NCI-H1694 (cell line): ENCODE measurements around the gene RNF2.
"Not testable (repeated sequence)": the region's sequence is repeated elsewhere in the genome, so short reads cannot be mapped to it uniquely, and the experiment has no call there.

Source experiments
- DNase-seq: peaks from one replicate; lab custom pipeline; 2025; lab: John Stamatoyannopoulos, UW

The RNF2 gene

DNA sequence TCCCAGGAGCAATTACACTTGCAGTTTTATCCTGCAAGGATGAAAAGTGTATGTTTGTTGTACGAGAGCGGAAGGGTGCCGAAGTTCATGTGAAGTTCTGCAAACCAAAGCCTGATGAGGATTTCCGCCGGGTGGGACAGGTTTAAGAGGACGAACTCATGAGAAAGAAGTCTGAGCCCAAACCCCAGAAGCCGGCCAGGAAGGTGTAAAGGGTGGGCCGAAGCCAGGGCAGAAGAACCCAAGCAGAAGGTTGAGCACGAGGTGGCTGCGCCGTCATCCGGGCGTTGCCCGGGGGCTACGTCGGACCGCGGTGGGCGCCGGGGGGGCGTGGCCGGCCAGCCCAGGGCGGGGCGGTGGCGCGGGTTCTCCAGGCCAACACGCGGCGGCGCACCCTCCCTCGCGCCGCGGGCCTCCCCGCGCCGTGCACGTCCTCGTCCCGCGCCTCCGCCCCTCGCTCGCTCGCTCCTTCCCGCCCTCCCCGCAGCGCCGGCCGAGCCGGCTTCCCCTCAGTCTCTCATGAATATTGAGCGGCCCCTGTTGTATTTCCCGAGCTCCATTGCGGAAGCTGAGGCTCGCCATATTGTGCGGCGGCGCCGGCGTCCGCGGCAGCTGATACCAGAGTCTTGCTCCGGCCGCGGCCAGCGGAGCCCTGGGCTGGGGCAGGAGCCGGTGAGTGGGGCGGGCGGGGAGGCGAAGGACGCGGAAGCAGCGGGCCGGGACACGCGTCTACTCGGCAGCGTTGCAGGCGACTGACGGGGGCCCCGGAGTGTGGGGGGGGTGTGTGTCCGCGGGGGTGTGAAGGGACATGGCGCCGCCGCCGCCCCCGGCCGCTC is at the start of gene RNF2:
RNF2 (plus strand) TSS at position 578 of the 833 bp plus-strand sequence. CDS start 41,996 bp downstream, outside the sequence.
- DNase-seq, result peak; percentile 42

DNA sequence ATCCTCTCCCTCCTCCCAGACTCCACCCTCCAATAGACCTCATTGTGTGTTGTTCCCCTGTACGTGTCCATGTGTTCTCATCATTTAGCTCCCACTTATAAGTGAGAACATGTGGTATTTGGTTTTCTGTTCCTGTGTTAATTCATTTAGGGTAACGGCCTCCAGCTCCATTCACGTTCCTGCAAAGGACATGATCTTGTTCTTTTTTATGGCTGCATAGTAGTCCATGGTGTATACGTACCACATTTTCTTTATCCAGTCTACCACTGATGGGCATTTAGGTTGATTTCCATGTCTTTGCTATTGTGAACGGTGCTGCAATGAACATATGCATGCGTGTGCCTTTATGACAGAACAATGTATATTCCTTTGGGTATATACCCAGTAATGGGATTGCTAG is 45.4 kb upstream of the RNF2 start:
- not testable (repeated sequence) for DNase-seq

DNA sequence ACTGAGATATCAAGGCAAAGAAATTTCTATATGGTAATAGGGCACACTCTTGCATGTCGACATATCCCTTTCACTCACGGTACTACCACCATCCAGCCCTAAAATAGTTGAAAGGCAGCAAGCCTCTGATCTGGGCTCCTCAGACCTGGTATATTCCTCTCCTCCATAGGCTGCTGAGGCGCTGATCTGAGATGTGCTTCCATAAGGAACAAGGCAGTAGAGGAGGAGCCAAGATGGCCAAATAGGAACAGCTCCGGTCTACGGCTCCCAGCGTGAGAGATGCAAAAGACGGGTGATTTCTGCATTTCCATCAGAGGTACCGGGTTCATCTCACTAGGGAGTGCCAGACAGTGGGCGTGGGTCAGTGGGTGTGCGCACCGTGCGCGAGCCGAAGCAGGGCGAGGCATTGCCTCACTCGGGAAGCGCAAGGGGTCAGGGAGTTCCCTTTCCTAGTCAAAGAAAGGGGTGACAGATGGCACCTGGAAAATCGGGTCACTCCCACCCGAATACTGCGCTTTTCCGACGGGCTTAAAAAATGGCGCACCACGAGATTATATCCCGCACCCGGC is 44.0 kb upstream of the RNF2 start:
- not testable (repeated sequence) for DNase-seq

DNA sequence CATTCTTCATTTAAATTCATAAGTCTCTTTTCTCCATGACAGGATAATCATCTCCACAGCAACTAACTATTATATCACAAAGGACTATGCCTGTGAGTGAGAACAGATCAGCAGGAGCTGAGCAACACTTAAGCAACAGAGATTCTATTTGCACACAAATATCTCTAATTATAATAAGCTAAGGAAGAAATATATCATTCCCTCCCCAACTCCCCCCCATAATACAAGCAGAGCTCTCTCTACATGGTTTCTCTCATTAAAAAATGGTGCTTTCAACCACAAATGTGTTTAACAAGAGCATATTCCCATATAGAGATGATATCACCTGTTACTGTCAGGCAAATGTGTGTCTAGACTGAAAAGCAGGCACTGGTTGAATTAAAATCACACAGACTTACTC is 36.5 kb upstream of the RNF2 start:
- DNase-seq, result no peak

DNA sequence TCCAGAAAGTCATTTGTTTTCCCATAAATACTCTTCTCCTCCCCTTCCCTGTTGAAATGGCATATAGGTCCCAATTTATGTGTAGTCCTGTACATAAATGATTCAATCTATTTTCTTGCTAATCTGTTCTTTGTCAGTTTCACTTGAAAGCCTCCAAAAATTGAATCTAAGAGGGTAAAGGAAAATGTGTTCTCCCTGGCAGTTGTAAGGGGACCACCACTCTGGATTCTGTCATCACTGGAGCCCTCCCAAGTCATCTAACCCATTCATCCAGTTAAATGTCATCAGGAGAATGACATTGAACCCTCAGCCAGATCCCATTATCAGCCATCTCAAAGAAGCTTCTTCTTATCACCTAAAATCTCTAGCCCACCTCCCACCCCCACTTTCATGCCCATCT is 35.0 kb upstream of the RNF2 start:
- no peak for DNase-seq

DNA sequence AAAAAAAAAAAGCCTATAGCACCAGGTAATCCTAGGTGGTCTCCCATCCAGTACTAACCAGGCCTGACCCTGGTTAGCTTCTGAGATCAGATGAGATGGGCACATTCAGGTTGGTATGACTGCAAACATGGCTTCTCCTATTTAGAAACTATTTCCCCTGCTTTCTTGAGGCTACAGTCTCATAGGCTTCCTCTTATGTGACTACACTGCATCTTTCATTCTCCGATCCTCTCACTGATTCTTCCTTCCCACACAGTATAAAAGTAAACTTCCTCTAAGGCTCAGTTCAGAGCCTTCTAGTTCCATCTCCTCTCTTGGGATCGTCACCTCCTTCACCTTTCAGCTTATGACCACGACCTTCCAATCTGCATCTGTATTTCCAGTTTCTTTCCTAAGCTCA is 30.4 kb upstream of the RNF2 start:
- DNase-seq, result no peak

DNA sequence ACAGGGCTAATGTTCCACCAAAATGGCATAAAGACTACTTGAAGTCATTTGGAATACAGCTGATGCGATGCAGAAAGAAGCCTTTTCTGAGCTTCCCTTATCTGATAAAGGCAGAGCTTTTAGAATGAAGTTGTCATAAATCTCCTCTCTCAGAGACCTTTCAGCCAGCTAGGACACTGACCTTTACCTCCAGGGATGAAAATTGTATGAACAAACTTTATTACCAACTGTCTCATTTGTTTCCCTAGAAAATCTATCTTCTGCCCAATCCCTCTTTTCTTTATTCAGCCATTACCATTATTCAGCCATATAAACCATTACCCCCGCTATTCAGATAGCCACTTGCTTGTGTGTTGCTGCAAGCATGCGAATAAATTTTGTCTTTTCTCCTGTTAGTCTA is 29.7 kb upstream of the RNF2 start:
- no peak for DNase-seq

DNA sequence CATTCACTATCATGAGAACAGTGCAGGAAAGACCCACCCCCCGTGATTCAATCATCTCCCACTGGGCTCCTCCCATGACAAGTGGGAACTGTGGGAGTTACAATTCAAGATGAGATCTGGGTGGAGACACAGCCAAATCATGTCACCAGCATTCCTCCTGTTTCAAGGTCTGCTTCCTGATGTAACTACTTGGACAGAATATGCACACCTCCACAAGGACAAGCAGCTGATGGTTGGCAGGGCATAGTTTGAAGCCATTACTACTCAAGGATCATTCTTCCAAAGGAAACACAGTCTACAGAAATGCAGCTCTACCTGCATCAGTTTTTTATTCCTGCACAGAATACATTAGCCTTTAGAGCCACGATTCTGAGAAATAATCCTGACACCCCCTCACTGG is 28.5 kb upstream of the RNF2 start:
- no peak for DNase-seq

DNA sequence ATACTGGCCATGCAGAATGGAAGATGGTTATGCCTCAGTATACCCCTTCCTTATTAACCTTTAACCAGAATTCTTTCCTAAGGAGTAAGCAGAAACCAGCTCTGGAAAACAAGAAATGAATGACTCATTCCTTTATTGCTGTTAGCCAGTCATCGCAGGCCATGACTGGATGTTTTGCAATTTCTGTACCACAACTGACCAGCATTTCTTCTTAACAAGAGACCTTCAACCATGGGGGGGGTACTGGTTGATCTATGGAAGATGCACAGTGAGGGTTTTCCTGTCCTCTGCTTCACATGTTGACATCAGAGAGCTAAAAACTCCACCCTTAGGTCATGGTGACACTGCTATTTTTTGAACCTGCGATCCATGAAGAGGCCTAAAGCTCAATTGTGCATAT is 28.0 kb upstream of the RNF2 start:
- DNase-seq, result no peak

DNA sequence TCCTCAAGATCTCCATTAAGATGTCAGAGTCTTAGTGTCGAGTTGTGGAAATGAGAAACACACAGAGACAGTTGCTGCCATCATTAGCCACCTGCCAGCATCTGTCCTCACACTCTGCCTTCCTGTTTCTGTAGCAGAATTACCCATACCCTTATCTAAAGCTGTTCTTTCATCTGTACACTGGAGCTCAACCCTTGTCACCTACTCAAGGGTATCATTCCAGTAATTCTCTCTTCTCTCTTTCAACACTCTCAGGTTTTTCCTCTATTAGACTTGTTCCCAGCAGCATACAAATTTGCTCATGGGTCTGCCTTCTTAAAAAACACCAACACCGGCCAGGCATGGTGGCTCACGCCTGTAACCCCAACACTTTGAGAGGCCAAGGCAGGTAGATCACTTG is 27.4 kb upstream of the RNF2 start:
- no peak for DNase-seq

DNA sequence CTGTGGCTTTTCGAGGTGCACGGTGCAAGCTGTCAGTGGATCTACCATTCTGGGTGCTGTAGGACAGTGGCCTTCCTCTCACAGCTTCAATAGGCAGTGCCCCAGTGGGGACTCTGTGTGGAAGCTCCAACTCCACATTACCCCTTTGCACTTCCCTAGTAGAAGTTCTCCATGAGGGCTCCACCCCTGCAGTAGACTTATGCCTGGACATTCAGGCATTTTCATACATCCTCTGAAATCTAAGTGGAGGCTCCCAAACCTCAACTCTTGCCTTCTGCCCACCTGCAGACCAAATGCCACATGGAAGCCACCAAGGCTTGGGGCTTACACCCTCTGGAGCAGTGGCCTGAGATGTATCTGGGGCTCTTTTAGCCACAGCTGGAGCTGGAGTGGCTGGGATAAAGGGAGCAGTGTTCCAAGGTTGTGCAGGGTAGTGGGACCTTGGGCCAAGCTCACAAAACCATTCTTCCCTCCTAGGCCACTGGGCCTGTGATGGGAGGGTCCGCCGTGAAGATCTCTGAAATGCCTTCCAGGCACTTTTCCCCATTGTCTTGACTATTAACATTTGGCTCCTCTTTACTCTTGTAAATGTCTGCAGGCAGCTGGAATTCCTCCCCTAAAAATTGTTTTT is 18.0 kb upstream of the RNF2 start:
- DNase-seq, result no peak

DNA sequence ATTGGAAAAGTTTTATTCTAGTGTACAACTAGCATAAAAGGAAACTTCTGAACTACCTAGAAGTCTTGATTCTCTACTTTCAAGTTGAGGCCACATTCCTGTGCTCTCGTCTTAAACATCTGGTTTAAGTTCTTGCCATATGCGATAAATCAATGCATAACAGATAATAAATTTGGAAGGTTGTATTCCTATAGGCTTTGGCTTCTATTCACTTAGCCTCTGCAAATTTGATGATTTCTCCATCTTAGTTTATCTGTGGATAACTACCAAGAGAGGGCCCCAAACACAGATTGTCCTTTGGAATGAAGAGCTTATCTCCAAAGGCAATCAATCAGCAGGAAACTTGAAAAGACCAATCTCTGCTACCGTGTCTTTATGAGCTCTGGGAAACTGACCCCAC is 11.7 kb upstream of the RNF2 start:
- no peak for DNase-seq

DNA sequence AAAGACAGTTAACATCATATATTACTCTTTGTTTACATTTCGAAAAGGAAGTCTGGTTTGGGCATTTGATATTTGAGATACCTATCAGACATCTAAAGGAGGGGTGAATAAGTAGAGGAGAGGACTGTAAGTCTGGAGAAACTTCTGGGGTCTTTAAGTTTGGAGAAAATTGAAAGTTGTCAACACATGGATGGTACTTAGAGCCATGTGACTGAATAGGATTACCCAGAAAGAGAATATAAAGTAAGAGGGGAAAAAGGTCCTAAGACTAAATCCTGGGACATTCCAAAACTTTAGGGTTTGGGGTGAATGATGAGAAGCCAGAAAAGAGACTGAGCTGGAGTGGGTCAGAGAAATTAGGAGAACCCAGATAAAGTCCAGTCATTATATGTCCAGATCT is 10.1 kb upstream of the RNF2 start:
- no peak for DNase-seq

DNA sequence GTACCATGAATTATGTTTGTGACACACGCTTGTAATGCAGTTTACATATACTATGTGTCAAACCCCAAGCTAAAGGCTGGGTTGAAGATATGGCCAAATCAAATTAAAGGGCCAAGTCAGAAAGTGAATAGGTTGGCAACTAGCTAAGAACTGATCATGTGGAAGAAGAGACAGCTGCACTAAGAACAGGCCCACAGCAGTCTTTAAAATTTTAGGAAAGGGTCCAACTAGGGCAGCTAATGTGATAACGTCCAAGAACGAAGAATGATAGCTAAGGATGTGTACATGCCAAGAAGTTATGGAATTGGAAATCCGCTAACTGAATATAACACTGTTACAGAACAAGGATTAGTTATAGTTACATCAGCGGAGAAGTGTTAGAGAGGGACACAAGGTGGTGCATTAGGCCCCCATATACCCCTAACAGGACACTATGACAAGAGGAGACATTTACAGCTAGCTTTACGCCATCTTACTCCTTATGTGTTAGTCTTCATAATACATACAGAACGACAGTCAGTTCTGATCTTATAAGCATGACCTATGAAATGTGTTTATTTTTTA is 6.5 kb upstream of the RNF2 start:
- no peak for DNase-seq

DNA sequence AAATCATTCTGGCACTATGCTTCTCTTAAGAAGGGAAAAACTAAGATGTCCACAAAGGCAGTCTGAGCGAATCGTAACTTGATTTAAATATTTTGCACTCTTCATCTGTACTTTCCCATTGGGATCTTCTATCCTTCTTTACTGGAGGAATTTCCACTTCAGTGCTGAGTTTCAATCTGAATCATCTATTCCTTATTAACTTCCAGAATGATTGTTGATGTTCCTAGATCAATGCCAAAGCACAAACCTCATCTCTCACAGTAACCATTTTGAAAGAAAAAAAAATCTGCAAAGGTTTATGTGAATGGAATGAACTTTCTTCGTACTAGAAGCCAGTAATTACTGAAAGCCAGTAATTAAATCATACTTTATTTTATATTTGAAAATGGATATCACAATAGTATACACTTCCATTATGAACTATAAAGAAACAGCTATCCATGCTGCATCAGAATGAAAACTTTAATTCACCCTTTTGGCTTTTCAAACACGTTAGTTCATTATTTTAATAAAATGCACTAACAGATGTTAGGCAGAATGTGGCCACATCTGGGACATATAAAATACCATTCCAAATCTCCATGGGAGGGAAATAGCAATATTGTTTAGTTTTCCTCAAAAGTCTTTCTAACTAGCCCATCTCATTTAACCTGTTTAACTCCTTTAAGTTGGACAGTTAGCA is 5.5 kb upstream of the RNF2 start:
- no peak for DNase-seq

DNA sequence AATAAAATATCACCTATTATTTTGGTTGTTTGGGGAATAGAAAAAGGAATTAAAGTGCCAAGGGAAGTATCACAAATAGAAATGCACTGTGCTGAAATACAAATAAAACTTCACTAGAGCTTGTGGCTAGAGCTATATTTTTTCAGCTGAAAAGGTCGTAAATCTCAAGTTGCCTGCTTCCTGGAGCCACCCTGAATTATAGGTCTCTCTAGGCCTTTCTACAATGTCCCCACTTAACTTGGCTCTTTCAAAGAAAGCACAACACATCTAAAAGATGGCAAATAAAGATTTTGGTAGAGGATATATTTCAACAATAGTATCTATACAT is 5.0 kb upstream of the RNF2 start:
- no peak for DNase-seq

DNA sequence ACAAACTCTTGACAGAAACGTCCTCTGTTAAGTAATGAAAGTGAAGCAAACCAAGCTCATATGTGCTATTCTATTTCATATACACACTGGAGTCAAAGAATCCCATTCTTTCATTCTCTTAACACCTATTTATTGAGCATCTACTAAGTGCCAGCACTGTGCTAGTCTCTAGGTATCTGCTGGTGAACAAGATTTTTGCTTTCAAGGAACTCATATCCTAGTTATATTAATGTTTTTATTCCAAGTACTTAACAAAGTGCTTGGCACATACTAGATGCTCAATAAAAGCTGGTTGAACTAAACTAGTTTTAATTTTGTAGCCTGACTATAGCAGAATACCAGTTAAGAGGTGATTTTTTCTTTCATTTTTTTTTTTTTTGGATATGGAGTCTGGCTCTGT is 3.6 kb upstream of the RNF2 start:
- no peak for DNase-seq

DNA sequence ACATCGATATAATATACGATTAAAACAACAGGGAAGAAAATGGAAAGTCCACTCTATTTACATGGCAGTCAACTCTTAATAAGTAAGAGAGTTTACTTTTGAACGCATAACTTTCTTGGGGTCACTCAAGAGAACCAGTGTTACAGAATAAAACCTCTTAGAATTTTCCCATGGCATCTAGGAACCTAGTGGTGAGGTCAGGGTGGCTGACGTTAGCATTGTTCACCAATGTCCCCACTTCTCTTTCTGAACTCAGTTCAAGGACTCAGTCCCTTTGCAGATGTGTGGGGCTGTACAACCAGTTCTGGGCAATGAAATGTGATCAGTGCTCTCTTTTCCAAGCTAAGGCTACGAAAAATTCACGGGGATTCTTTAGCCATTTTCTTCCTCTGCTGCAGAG is 2.6 kb upstream of the RNF2 start:
- DNase-seq, result no peak

DNA sequence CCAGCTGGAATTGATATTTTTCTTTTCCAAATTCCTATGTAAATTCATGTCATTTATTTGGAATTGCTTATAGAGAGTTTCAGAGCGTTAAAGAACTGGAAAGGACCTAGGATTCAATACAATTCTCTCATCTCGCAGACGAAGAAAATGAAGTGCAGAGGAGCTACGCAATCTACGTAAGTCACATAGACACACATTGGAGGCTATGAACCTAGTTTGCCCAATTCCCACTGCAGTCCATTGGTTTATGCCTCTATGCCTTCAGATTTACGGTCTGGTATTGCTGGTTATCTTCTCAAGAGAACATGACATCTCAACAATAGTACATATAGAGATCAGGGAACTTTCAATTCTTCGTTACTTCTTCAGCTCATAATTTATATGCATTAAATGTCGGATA is 971 bp upstream of the RNF2 start:
- no peak for DNase-seq

DNA sequence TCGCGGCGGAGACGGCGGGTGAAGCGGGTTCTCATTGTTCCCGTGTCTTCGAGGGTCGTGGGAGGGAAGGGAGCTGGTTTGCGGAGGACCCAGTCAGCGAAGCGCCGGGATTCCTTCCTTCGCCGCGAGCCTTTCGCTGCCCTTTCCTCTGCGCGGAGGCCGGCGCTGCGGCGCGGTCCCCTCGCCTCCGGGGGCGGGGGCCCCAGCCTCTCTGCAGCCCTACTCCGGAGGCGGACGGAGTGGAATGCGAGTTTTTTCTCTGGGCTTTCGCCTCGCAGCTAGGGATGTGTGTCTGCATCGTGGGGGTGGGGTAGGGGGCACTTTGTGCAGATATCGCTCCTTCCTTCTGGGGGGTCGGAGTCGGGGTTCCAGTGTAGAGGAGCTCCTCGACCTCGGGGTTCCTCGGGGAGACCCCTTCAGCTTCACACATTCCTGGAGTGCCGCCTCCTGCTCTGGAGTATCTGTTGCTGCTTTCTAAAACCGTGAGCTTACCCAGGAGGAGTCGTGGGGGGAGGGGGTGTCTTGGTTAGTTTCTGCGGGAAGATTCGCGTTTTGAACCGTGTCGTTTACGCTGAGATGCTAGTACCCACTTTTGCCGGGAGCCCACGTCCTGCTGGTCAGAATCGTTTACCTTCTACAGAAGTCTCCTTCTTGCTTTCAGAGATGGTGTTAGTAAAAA is 595 bp downstream of the RNF2 start:
- DNase-seq, result no peak

DNA sequence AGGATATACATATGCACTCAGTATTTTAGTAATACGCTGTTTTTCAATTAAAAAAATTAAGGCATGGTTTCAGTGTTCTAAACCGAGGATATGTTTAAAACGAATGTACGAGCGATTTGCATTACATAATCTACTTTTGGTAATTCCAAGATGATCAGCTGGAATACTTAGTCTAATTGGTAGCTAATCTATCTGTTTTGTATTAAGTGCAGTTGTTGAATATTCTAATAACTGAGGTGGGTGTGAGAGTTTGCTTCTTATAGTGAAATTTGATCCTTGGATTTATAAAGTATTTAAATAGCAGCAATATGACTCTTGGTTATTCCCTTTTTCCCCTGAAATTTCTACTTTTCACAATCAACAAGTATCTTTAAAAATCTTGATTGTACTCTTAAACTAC is 1.3 kb downstream of the RNF2 start:
- no peak for DNase-seq

DNA sequence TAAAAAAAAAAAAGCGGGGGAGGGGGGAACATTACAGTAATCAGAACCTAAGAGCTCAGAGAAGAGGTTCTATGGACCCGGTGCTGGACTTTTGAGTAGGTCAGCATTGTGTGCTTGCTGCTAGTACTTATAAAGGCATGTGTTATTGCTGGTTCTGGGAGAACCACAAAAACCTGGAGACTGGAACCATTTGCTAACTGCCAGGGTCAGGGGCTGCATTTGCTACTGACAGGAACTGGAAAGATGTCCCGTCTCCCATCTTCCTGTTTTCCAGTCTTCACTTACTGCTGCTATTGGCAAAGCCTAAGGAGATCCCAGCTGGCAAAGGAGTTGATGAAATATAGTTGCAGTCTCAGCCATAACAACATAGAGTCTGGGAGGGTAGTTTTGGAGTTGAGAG is 4.3 kb downstream of the RNF2 start:
- DNase-seq, result no peak
